IMR-90 (cell line): ENCODE results near the gene NLE1. TPM values are rescaled to one million over a fixed set of nuclear protein-coding genes. Genes with fewer than 3 reads are reported as not detected.

Experiments used
- ATAC-seq: fragments of 200-7000 bp; cut with Tn5 transposase; 2 replicates; pipeline ENCODE4 v1.9.1; 2020; ENCODE audit warnings: low read depth, mild to moderate bottlenecking, moderate library complexity
- BruUV-seq: library from RNA; stranded (reverse); fragments of 400-500 nt; replicated peaks from 2 replicates; lab custom pipeline; 2021; lab: Mats Ljungman, UMichigan
- CTCF ChIA-PET: fragments of 300-600 bp; formaldehyde crosslinking; extraction: SDS; loops from one replicate; lab custom pipeline; 2021; ENCODE audit warnings: antibody characterized with exemption; lab: Yijun Ruan, JAX
- POLR2A ChIA-PET: fragments of 300-600 bp; sonication (Branson Sonifier 250); formaldehyde crosslinking; loops from one replicate; lab custom pipeline; 2022; ENCODE audit warnings: antibody characterized with exemption; ENCODE audit not compliant: unreplicated experiment; lab: Charles Lee
- DNase-seq: peaks from one replicate; pipeline ENCODE4 v3.0.0; 2013
- H2AFZ ChIP-seq: replicated peaks from 2 replicates; pipeline ENCODE3; 2013; ENCODE audit warnings: low read length, mild to moderate bottlenecking; ENCODE audit not compliant: poor library complexity
- H2AK5ac ChIP-seq: 2 replicates; pipeline ENCODE4 v1.6.1; 2013; ENCODE audit warnings: low read depth, low read length, inconsistent platforms
- H2AK9ac ChIP-seq: replicated peaks from 2 replicates; pipeline ENCODE3; 2013; ENCODE audit warnings: mild to moderate bottlenecking, low read depth, low read length, moderate library complexity; ENCODE audit not compliant: poor library complexity
- H2BK120ac ChIP-seq: 2 replicates; pipeline ENCODE4 v1.6.1; 2013; ENCODE audit warnings: low read depth, low read length, inconsistent platforms
- H2BK15ac ChIP-seq: 3 replicates; pipeline ENCODE4 v1.6.1; 2013; ENCODE audit warnings: low read depth, low read length, inconsistent platforms
- H2BK20ac ChIP-seq: 2 replicates; pipeline ENCODE4 v1.6.1; 2013; ENCODE audit warnings: low read depth, mild to moderate bottlenecking, inconsistent platforms, low read length, moderate library complexity
- H2BK5ac ChIP-seq: 2 replicates; pipeline ENCODE4 v1.6.1; 2013; ENCODE audit warnings: mild to moderate bottlenecking, low read depth, low read length, inconsistent platforms; ENCODE audit not compliant: poor library complexity, severe bottlenecking
- H3K14ac ChIP-seq: replicated peaks from 2 replicates; pipeline ENCODE4 v1.6.1; 2013; ENCODE audit warnings: low read depth, low read length, inconsistent platforms
- H3K18ac ChIP-seq: 2 replicates; pipeline ENCODE4 v1.6.1; 2013; ENCODE audit warnings: low read depth, low read length, control low read depth
- H3K23ac ChIP-seq: 2 replicates; pipeline ENCODE4 v1.6.1; 2013; ENCODE audit warnings: low read depth, low read length, inconsistent platforms
- H3K27ac ChIP-seq: 2 replicates; pipeline ENCODE4 v1.5.1; 2013; ENCODE audit warnings: mild to moderate bottlenecking, control low read depth, low read length; ENCODE audit not compliant: insufficient read depth
- H3K27me3 ChIP-seq: 2 replicates; pipeline ENCODE4 v1.6.1; 2013; ENCODE audit warnings: low read length; ENCODE audit not compliant: control insufficient read depth, insufficient read depth
- H3K36me3 ChIP-seq: 2 replicates; pipeline ENCODE4 v1.6.1; 2013; ENCODE audit warnings: low read length, mixed read lengths; ENCODE audit not compliant: control insufficient read depth, insufficient read depth
- H3K4ac ChIP-seq: 2 replicates; pipeline ENCODE4 v1.6.1; 2013; ENCODE audit warnings: low read depth, low read length, inconsistent platforms
- H3K4me1 ChIP-seq: 2 replicates; pipeline ENCODE4 v1.6.1; 2013; ENCODE audit warnings: low read length, mixed read lengths; ENCODE audit not compliant: control insufficient read depth, insufficient read depth
- H3K4me2 ChIP-seq: 2 replicates; pipeline ENCODE4 v1.6.1; 2013; ENCODE audit warnings: low read depth, mild to moderate bottlenecking, control low read depth, low read length, moderate library complexity
- H3K4me3 ChIP-seq: 2 replicates; pipeline ENCODE4 v1.5.1; 2013; ENCODE audit warnings: low read depth, mild to moderate bottlenecking, control low read depth, low read length, moderate library complexity; ENCODE audit not compliant: insufficient read depth
- H3K56ac ChIP-seq: 2 replicates; pipeline ENCODE4 v1.6.1; 2013; ENCODE audit warnings: low read length, inconsistent platforms; ENCODE audit not compliant: insufficient read depth; ENCODE audit errors: extremely low read depth
- H3K79me1 ChIP-seq, 2 experiments: 2 replicates each; pipeline ENCODE4 v1.6.1; 2013; ENCODE audit warnings: low read length in 2 of 2, inconsistent platforms in 1 of 2, low read depth in 1 of 2
- H3K9ac ChIP-seq: 2 replicates; pipeline ENCODE4 v1.6.1; 2013; ENCODE audit warnings: low read depth, low read length, control low read depth
- H3K9me1 ChIP-seq: 2 replicates; pipeline ENCODE4 v1.6.1; 2013; ENCODE audit warnings: low read length, inconsistent platforms; ENCODE audit not compliant: insufficient read depth
- H3K9me3 ChIP-seq: 2 replicates; pipeline ENCODE4 v1.6.1; 2013; ENCODE audit warnings: low read length; ENCODE audit not compliant: control insufficient read depth, insufficient read depth
- H4K20me1 ChIP-seq: 2 replicates; pipeline ENCODE4 v1.6.1; 2013; ENCODE audit warnings: low read length, inconsistent platforms; ENCODE audit not compliant: insufficient read depth
- H4K5ac ChIP-seq: 2 replicates; pipeline ENCODE4 v1.6.1; 2013; ENCODE audit warnings: mild to moderate bottlenecking, low read depth, low read length, control low read depth
- H4K8ac ChIP-seq, 2 experiments: 2 replicates each; pipeline ENCODE4 v1.6.1; 2013; ENCODE audit warnings: low read depth in 2 of 2, low read length in 2 of 2, control low read depth in 1 of 2, inconsistent platforms in 1 of 2
- H4K91ac ChIP-seq: 2 replicates; pipeline ENCODE4 v1.6.1; 2013; ENCODE audit warnings: low read depth, low read length, inconsistent platforms; ENCODE audit not compliant: insufficient read depth
- CEBPB ChIP-seq: IDR thresholded peaks from 2 replicates; pipeline ENCODE4 v1.6.1; 2012; ENCODE audit warnings: low read depth, low read length, improper control_type of control experiment
- NFE2L2 ChIP-seq: fragments of 150-350 bp; IDR thresholded peaks from 2 replicates; pipeline ENCODE4 v1.6.1; 2016; ENCODE audit warnings: low read depth, mild to moderate bottlenecking, low read length
- SMC3 ChIP-seq: fragments of 150-350 bp; IDR thresholded peaks from 2 replicates; pipeline ENCODE4 v1.6.1; 2016; ENCODE audit warnings: low read depth, mild to moderate bottlenecking, antibody characterized with exemption, low read length, moderate library complexity
- WGBS, 2 experiments: methylation state at CpG; one replicate each; pipeline versions ENCODE4 v1.1.5 to v1.1.7; 2013; ENCODE audit warnings: missing lambda C conversion rate in 2 of 2; ENCODE audit not compliant: insufficient read length in 1 of 2; ENCODE audit errors: extremely low coverage in 2 of 2; 5-methylcytosine and 5-hydroxymethylcytosine counted together
- dilution Hi-C: fragments of 300-500 bp; cut with HindIII; formaldehyde crosslinking; loops from one replicate; pipeline ENCODE4 v1.14.3; 2018; ENCODE audit warnings: low sequenced_read_pairs; ENCODE audit not compliant: unreplicated experiment
- in situ Hi-C: fragments of 300-500 bp; cut with MboI; formaldehyde crosslinking; loops from 3 replicates; pipeline ENCODE4 v1.14.3; 2019; ENCODE audit warnings: low sequenced_read_pairs, inconsistent platforms, mixed read lengths
- intact Hi-C: fragments of 100-400 bp; cut with micrococcal nuclease; formaldehyde crosslinking; loops from 2 replicates; pipeline ENCODE4 v1.10.0; 2022
- polyA plus RNA-seq, 3 experiments: library from polyadenylated mRNA; depleted of rRNA; stranded (reverse); fragments of >200 nt; gene quantifications; 2 replicates each; pipeline ENCODE4 v1.2.3, GENCODE V29; 2012; ENCODE audit warnings: low replicate concordance in 1 of 3
- total RNA-seq: library from RNA; depleted of rRNA; stranded (reverse); fragments of >200 nt; gene quantifications from 2 replicates; pipeline ENCODE4 v1.2.3, GENCODE V29; 2012

NLE1 gene
- total and polyA plus RNA-seq, 2 of the 4 experiments (the other 2 are of a cell fraction): 18.6 to 23.7 TPM

DNA sequence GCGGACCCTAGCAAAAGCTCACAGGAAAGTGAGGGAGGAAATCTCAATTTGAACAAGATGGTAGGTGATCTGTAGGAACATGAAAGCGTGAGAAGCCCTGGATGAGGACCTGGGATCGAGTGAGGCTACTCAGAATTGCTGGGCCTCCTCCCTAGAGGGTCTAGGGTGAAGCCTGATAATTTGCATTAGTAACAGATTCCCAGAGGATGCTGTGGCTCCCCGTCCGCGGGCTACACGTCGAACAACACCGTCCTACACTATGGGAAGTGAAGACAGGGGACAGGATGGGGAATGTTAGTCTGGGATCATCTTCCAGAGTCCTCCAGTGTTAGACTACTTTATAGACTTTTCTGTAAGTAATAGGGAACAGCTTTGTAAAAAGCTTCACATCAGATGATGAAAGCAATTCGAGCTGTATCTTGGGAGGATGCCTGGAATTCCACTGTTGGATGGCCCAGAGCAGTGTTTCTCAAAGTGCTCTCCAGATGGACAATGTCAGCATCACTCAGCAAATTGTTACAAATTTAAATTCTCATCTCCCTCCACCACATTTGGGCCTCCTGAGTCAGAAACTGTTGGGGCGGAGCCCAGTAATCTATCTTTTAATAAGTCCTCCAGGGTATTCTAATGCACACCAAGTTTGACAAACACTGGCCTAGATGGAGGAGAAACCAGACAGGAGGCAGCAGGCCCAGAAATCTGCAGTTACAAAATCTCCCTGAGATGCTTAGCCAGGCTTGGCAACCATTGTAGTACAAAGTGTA, 14.2 kb downstream of the NLE1 start:
- Histone ChIP-seq H2AK5ac (peak overlapping the region; percentile 98), H3K36me3 (peaks cover 20% of the 10 kb centered on the region), H3K9ac (peak overlapping the region; percentile 67), H4K20me1 (no peaks in the 10 kb centered on the region; the same call in 1 of the 2 replicates), H2BK20ac (peak overlapping the region; percentile 95), H3K14ac (peak overlapping the region; percentile 87), H3K27me3 (no peaks in the 10 kb centered on the region), H4K5ac (peak overlapping the region; percentile 88), H3K9me3 (no peaks in the 10 kb centered on the region), H3K4me3 (no peak overlapping the region), H3K56ac (peak overlapping the region; percentile 75), H3K4me2 (peak overlapping the region; percentile 41; the same call in 1 of the 2 replicates), H2AK9ac (peak overlapping the region; percentile 86), H3K23ac (peak overlapping the region; percentile 92), H2BK120ac (peak overlapping the region; percentile 98), H3K79me1 (no peaks in the 10 kb centered on the region), H2AFZ (peak overlapping the region; percentile 82), H3K4me1 (peaks cover 36% of the 10 kb centered on the region), H2BK5ac (peak overlapping the region; percentile 87), H3K4ac (peak overlapping the region; percentile 95), H3K18ac (peak overlapping the region; percentile 86), H2BK15ac (peak overlapping the region; percentile 88; the same call in 2 of the 3 replicates), H4K8ac (peak overlapping the region; percentile 83 to 92), H3K9me1 (peaks cover 17% of the 10 kb centered on the region), H3K27ac (peak overlapping the region; percentile 97), H4K91ac (peak overlapping the region; percentile 92)
- DNase-seq: peak; percentile 94
- intact Hi-C loops: loop anchor here (1.0 kb wide), 1 partner anchor 126 kb away; no protein-coding TSS in a partner anchor
- WGBS, 2 experiments: 60% methylated on average over 3 of the region's 11 CpGs; no CpG with 5 or more reads in 1 of the 2 experiments
- ChIA-PET CTCF (interaction anchor here (0.7 to 1.8 kb wide), 4 partner anchors 8 to 156 kb away, joined by 3 to 4 read pairs (median 4); no protein-coding TSS in a partner anchor), POLR2A (no interaction called here)
- no peak for TF ChIP-seq SMC3
- no peak for TF ChIP-seq CEBPB
- peak; percentile 41; the same call in 1 of the 2 replicates for TF ChIP-seq NFE2L2
- in situ Hi-C loops: loop anchor here (10.0 kb wide), 2 partner anchors 583 to 703 kb away; no protein-coding TSS in a partner anchor
- no TSS peak for BruUV-seq
- ATAC-seq: peak; percentile 84
- dilution Hi-C loops: no loop called here
